GM18502 (cell line): ENCODE measurements around the gene ZNF777.
"Not testable (repeated sequence)": the region's sequence is repeated elsewhere in the genome, so short reads cannot be mapped to it uniquely, and the experiment has no call there.

ENCODE experiments used
- ATAC-seq: cut with Tn5 transposase; IDR thresholded peaks from one replicate; pipeline ENCODE4 v1.9.1; 2021; ENCODE audit warnings: mild to moderate bottlenecking; ENCODE audit not compliant: unreplicated experiment, poor library complexity

ZNF777 gene

DNA sequence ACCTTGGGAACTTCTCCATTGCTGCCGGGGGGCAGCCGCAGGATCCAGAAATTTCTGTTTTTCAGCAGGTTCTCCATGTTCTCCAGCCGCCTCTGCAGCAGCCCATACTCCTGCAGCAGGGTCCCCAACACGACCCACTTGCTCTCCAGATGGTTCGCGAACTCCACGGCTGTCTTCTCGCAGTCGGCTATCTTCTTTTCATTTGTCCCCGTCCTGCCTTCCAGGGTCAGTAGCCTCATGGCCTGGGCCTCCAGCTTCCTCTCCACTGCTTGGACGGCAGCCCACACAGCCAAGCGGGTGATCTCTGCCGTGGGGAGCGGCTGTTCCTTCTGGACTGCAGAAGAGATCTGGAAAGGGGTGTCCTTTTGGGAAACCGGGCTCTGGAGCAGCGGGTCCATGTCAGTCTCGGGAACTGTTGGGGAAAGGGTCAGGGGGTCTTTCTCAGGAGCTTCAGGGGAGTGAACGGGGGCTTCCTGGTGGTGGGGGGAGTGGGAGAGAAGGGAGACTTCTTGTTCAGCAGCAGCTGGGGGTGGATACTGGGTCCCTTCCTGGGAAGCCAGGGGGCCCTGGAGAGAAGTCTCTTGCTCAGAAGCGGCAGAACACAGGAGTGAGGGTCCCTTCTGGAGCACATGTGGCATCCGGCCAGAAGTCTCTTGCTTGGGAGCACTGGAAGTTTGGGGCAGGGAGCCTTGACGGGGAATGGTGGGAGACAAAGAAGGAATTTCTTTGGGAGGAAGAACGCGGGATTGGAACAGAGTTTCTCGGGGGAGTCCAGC, 5.5 kb downstream of the ZNF777 start:
- ATAC-seq, result no peak

DNA sequence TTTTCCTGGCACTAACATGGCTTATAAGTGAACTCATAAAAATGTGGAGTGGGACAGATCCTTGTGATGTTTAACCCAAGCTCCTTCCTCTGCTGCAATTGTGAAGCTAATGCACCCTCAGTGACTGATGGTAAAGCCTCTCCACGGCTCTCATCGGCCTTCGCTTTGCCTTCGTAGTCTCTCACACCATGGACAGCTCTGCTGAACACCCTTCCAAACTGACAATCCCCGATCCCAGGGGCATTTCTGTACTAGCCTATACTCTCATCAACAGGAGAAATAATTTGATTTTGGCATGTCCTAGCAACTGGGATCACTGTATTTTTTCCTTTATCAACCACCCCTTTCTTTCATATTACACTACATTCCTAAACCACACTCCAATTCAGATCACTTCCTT, 6.1 kb downstream of the ZNF777 start:
- no peak for ATAC-seq

DNA sequence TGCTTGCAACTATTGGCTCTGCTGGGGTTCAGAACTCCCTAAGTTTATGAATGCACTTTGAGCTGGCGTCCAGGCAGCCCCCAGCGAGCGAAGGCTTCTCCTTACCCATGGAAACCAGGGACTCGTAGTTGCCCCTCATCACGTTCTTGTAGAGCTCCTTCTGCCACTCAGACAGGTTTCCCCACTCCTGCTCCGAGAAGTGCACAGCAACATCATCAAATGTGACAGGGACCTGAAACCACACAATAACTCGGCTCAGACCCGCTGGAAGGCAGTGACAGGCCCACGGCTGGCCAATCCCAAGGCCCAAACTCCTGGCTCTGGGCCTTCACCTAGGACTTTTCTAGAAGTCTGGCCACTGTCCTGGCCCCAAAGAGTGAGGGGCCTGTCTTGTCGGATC, 6.9 kb downstream of the ZNF777 start:
- no peak for ATAC-seq

DNA sequence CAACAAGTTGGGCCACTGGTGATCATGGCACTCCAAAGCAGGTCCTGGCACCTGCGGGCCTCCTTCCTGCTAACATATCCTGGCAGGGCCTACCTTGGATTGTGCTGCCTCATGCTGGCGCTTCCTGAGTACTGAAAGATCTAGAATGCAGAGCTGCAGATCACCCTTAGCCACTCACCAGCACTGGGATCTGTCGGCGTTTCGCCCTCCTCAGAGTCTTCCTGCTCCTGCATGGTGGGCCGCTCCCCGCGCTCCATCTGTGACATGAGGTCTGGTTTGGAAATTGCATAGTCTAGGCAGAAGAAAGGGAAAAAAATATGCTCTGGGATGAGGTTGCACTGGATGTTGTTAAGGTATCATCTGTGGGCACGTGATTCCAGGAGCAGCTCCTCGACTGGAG, 10.0 kb downstream of the ZNF777 start:
- ATAC-seq, result no peak

DNA sequence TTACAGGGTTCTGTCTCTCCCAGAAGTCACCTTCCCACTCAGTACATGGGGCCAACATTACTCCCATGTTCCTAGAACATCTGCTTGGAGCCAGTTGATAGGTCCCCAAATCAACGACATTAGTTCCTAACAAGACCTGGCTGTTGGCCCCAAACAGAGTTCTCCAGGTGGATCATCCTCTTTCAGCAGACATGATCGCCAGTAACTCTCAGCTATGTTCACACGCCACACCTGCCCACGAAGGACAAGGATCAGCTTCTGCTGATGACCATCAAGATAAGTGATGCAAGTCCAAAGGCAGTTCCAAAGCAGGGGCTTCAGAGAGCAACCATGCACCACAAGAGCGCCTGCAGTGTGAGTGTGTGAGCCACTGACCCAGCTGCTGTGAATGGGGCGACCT, 11.0 kb downstream of the ZNF777 start:
- no peak for ATAC-seq

DNA sequence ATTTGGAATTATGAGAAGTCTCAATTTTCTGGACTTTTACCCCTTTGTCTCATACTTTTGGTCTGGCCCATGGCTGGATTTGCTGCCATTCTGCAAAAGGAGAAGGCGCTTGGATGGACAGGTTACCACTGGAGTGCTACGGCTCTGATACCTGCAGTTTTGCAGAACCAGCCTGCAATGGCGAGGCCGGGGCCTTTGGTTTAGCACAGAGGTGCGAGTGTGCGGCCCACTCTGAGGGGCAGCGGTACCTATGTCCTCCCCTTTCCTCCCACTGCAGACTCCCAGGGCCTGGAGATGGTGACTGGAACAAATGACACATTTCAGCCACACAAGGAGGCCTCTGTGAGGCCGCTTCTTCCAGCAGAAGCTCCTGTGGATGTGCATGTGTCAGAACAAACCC, 11.9 kb downstream of the ZNF777 start:
- ATAC-seq, result no peak

DNA sequence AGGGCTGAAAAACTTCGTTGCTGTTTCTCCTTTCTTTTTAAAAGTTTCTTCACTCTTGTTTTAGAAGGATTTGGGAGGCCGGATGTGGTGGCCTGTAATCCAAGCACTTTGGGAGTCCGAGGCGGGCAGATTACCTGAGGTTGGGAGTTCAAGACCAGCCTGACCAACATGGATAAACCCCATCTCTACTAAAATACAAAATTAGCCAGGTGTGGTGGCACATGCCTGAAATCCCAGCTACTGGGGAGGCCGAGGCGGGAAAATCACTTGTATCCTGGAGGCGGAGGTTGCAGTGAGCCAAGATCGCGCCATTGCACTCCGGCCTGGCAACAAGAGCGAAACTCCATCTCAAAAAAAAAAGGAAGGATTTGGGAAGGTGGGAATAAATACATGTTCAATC, 14.8 kb downstream of the ZNF777 start:
- not testable (repeated sequence) for ATAC-seq

DNA sequence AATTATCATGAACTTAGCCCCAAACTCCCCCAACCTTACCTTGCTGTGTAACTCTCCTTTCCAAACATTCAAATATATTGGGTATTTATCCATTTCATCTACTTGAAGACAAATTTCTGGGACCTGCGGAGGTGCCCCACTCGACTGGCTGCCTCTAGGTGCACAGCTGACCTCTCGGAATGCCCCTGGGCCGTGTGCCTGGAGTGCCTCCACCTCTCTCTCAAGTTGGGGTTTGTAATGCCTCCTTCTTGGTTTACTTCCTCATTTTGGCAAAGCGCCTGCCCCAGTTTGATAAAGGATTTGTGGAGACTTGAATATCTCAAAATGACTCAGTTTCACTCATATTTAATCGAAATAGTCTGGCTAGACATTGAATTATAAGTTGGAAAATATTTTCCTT, 16.6 kb downstream of the ZNF777 start:
- ATAC-seq, result no peak

DNA sequence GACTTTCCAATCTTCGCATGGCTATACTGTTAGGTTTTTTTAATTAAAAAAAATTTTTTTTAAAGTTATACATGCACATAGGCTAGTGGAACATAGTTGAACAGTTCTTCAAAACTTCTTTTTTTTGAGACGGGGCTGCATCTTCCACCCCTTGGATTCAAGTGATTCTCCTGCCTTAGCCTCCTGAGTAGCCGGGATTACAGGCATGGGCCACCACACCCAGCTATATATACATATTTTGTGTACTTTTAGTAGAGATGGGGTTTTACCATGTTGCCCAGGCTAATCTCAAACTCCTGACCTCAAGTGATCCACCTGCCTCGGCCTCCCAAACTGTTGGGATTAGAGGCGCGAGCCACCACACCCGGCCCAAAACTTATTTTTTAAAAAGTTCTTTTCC, 17.3 kb downstream of the ZNF777 start:
- ATAC-seq, result no peak

DNA sequence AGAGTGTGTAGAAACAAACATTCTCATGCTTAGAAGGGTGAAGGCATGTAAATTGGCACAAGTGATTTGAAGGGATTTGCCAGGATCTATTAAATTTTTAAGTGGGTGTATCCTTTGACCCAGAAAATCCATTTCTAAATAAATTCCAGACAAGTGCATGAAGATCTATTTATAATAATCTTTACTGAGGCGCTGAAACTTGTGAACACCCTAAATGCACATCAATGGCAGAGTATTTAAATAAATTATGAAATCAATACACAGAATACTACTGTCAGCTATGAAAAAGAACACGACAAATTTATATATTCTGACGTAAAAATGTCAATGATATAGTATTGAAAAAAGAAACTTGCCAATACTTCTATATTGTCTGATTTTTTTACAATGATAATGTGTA, 17.9 kb downstream of the ZNF777 start:
- ATAC-seq, result no peak

DNA sequence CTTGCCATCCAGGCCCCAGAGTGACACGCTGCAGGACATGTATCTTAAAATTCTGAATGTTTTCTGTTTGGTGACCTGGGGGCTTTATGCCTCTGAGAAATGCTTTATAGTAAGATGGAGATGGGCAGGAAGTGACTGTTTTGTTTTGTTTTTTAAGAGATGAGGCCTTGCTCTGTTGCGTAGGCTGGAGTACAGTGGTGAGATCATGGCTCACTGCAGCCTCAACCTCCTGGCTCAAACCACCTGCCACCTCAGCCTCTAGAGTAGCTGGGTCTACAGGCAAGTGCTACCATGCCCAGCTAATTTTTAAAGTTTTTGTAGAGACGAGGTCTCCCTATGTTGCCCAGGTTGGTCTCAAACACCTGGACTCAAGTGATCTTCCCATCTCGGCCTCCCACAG, 20.6 kb downstream of the ZNF777 start:
- no peak for ATAC-seq

DNA sequence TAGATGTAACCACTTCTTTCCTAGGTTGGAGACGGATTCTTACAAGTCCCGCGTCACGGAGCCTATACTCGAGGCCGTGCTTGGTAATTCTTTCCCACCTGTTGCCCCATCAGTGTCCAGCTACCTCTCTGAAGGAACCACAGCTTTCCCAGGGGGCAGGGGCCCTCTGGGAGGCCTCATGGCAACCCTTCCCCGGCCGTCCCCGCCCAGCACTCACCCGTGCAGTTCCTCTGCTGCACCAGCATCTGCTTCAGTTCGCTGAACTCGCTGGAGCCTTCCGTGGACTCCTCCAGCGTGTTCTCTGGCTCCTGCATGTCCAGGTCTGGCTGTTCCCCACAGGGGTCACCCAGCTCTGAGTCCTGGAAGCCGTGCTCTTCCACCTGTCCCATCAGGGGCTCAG, 24.5 kb downstream of the ZNF777 start:
- no peak for ATAC-seq

DNA sequence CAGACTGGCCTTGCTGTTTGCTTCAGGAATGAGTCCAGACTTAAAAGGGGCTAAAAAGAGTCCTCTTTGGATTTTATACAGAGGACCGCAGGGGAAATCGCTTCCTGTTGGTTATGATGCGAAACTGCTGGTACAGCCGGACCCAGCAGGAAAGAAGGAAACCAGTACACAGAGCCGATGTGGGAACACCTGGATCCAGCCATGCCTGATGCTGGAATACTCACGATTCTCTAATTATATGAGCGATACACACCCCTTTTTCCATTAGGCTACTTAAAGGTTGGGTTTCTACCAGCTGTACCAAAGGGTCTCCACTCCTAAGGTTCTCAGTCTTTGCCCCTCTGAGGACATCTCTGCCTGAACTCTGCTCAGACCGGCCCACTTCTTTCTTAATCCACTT, 27.7 kb downstream of the ZNF777 start:
- no peak for ATAC-seq

DNA sequence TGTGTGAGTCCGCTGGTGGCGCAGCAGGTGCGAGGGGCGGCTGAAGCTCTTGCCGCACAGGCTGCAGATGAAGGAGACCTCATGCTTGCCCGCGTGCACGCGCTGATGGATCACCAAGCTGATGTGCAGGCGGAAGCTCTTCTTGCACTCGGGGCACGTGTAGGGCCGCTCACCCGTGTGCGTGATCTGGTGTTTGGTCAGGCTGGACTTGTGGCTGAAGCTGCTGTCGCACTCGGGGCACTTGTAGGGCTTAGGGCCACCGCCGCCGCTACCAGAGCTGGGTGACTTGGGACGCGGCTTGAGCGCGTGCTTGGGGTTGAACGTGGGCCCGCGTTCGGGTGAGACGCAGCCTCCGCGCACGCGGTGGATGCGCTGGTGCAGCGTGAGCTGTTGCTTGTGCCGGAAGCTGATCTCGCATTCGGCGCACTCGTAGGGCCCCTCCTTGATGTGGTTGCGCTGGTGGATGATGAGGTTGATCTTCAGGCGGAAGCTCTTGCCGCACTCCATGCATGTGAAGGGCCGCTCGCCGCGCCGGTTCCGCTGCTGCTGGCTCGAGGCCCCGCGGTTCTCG, 28.7 kb downstream of the ZNF777 start:
- ATAC-seq, result no peak

DNA sequence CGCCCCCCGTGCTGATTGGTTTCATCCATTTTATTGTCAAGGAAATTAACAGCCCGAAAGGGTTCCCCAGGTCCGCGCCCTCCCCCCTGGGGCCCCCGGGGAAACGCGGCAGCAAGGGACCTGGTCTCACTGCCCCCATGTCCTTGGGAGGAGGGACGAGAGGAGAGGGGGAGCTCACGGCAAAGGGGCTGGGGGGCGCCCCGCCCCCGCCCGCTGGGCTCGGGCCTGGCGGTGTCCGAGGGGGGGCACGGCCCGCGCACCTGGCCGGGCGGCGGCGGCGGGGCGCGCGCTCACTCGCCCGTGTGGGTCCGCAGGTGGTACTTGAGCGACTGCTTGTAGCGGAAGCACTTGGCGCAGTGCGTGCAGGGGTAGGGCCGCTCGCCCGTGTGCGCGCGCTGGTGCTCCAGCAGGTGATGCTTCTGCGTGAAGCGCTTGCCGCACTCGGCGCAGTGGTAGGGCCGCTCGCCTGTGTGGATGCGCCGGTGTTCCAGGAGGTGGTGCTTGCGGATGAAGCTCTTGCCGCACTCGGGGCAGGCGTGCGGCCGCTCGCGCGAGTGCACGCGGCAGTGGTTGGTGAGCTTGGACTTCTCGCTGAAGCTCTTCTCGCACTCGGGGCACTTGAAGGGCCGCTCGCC, 29.3 kb downstream of the ZNF777 start:
- ATAC-seq, result no peak

DNA sequence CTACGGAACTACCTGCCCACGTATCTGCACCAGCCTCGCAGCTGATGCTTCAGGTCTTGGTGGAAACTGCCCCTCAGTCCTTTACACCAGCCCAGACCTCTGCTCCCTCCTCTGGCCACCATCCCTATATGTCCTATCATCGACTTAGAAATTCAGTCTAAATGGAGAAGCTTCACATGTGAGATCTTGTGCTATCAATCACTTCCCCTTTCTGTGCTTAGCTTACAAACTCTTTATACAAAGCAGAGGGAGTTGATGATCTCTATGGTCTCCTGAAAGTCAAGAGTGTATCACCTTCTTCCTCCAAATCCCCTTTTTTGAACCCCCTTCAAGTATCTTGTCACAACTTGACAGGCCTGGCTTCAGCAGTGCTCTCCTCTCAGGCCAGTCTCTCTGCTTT, 30.7 kb downstream of the ZNF777 start:
- no peak for ATAC-seq

DNA sequence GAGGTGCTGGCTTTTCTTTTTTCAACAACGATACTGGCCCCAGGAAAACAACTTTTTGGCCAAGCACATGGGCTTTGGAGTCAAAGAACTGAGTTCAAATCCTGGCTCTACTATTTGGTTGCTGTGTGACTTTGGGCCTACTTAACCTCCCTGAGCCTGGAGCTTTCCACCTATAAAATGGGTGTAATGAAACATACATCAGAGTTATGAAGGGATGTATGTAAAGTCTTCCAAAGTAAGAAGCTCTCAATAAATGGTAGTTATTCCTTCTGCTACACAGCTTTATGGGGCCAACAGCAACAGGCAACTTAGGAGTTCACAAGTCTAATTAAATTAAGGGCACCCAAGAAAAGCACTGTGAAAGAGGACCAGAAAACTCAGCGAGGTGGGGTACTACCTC, 33.0 kb downstream of the ZNF777 start:
- ATAC-seq, result no peak

DNA sequence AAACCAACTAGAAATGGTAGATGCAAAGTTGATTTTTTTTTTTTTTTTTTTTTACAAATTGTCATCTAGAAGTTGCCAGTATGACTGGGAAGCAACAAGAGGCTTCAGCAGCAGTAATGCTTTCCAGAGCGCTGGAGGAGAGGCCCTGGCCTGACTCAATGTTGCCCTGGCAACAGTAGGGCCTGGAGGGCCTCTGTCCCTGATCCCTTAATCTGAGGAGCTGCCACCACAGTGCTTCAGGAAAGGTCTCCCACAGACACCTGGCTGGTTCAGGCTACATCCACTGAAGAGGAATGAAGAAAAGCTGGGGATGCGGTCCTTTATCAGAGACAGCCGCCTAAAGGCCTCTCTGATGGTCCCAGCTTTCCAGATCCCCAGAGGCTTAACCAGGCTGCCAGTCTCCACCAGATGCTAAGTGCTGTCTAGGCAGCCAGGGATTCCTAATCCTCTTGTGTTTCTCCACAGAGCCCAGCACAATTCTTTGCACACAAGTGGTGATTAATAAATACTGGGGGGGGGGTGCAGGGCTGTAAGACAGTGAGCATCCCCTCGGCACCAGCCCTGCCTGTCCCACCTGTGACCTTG, 33.7 kb downstream of the ZNF777 start:
- ATAC-seq, result no peak

DNA sequence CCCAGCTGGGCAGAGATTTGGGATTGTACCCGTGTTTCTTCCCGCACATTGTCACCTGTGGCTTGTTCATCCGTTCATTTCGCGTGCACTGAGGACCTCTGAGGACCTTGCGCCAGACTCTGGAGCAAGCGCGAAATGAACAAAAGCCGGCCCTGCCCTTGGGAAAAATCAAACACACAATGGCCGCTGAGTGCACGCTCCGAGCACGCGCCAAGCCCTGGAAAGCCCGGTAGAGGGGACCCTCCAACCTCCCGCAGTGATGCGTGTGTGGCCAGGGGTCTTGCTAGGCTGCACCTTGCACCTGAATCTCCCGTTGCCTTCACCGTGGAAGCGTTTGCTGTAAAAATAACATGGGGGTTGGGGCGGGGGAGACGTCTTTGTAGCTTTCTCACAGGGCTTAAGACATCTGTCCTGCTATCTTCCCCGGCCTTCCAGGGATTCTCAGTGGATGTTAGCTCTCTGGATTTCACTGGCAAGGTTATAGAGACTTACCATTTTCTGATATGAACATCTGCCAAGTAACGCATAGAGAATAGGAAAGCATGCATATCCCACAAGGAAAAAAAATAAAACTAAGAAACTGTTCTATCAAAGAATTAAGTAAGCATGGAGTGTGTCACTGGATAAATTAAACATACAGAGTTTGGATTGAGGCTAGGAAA, 37.3 kb downstream of the ZNF777 start:
- ATAC-seq, result no peak

DNA sequence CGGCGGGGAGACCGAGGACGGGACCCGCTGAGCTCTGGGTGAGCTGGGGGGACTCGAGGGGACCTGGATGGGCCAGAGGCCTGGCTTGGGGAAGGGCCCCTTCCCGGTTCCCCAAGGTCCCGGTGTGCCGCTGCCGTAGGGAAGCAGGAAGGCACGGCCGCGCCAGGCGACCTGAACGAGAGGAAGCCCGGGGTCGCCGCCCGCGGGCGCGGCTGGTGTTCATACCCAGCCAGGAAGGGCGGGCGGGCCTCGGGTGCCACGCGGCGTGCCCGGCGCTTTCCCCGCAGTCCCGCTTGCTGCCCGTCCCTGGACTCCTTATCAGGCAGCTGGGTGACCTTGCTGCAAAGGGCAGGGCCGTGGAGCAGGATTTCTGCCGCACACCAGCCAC, 38.0 kb downstream of the ZNF777 start:
- ATAC-seq, result no peak
